LNCAP (cell line): ENCODE measurements around the gene SLC4A8.

Experiments used
- CTCF ChIP-seq: fragments of 450-650 bp; IDR thresholded peaks from 2 replicates; pipeline ENCODE4 v1.5.1; 2017; ENCODE audit warnings: mild to moderate bottlenecking

The SLC4A8 gene

DNA sequence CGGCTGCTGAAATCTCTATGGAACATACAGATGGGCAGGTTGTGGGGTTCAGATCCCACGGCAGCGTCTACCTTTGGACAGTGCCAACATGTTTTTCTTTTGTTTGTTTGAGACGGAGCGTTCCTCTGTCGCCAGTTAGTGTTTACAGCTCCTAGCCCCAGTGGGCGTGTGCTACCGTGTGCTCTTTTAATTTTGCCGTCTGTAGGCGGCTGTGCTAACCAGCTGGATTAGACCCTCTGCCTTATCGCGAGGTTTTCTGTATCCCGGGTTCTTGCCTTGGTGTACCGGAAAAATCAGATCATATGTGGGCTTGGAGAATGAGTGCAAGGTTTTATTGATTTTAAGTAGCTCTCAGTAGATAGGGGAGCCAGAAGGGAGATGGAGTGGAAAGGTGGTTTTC lies 23.6 kb upstream of the SLC4A8 start:
- no peak for TF ChIP-seq CTCF

DNA sequence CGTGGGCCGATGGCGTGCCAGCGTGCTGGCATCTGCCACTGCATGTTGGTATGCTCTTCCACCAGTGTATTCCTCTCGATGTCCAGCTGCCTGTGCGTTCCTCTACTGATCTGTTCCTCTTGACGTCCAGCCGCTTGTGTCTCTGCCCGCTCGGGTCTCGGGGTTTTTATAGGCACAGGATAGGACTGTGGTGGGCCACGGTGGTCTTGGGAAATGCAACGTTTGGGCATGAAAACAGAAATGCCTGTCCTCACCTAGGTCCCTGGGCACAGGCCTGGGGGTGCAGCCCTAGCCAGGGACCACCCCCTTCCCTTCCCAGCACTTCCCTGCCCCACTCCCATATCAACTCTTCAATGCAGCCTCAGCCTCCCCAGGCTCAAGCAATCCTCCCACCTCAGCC lies 23.1 kb upstream of the SLC4A8 start:
- TF ChIP-seq CTCF = no peak

DNA sequence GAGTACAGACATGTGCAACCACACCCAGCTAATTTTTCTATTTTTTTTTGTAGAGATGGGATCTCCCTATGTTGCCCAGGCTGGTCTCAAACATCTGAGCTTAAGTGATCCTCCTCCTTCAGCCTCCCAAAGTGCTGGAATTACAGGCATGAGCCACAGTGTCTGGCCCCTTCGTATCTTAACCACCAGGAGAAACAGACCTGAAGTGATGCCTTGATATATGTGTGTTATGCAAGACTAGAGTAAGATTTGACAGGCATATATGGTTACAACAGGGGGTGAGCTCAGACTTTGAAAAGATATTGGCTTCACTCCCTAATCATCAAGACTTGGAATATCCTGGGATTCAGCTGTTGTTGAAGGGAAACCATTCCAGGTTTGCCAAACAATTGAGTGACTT lies 22.7 kb upstream of the SLC4A8 start:
- no peak for TF ChIP-seq CTCF

DNA sequence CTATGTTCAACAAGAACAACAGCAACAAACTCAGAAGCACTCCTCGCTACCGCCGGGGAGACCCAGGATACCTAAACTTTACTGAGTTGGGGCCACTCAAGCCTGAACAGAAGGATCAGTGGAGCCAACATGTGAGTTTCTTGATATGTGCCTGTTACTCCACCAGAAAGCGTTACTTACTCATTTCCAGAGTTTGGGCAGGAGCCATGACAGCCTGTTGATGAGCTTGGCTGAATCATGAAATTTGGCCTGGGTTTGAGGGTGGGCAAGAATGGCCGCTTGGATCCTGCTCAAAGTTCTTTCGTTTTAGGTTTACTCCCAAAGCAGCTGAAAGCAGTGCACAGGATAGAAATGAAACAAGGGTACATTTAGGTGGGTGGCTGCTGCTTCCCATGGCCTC lies 21.5 kb upstream of the SLC4A8 start:
- TF ChIP-seq CTCF = no peak

- TF ChIP-seq CTCF = no peak
These were observed 20.9 kb upstream of the SLC4A8 start for GRCh38 chr12:51403681-51404136.

GRCh38 chr12:51404627-51405026 lies 20.0 kb upstream of the SLC4A8 start:
- TF ChIP-seq CTCF = no peak

DNA sequence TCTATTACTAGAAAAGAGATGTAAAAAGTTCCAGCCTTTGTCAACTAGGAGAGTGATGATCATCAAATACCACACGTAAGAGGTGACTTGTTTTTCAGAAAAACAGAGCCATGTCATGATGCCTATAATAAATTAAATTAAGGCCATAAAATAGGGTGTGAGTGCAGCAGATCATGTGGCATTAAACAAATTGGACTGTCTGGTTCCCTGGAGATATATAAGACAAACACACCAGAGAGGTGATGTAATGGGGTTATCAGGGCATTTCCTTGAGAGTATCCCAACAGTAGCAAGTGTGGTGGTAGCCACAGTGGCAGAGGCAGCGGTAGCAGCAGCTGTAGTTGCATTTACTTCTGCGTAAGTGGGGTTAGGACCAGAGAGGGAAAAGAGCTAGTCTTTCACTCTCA lies 18.8 kb upstream of the SLC4A8 start:
- no peak for TF ChIP-seq CTCF

- TF ChIP-seq CTCF = no peak
These were observed 18.3 kb upstream of the SLC4A8 start for GRCh38 chr12:51406290-51406689.
